NCI-H2227 treated with DMSO at 0.1 percent for 48 hours (cell line): ENCODE measurements around the gene APLF.
"Not testable (repeated sequence)": the region's sequence is repeated elsewhere in the genome, so short reads cannot be mapped to it uniquely, and the experiment has no call there.

ENCODE experiments used
- DNase-seq: peaks from one replicate; lab custom pipeline; 2025; lab: John Stamatoyannopoulos, UW

The APLF gene

DNA sequence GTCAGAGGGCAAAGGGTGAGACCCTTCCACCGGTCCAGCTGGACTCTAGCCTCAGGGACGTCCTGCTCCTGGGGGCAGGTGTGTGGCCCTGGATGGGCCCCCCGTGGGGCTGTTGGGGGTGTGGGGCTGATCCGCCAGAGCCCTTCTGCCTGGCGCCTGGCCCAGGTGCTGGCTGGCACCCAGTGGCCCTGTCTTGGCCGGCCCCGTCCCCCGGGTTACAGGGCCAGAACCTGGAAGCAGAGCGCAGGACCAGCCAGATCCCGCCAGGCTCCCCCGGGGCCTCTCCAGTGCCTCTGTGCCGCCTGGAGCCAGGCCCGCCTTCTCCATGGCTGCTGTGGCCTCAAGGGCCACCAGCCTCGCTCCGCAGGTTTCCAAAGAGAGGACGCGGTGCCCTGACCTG lies 62.3 kb downstream of the APLF start:
- DNase-seq: not testable (repeated sequence)

DNA sequence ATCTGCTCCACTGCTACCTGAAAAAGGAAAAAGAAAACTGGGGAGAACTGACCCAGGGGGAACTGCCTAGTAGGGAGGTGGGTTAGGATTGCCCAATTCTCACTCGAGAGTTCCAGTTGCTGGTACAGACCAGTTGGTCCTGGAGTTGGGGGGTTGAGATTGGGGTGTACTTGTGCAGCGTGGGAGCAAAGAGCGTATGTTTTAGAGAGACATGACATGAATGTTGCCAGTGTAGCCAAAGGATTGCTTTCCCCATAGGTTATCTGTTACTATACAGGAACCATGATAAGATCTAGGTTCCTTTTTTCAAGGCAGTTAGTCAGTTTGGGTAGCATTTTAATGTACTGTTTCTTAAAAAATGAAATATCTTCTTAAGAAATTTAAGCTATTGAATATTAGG lies 68.6 kb downstream of the APLF start:
- DNase-seq: no peak

DNA sequence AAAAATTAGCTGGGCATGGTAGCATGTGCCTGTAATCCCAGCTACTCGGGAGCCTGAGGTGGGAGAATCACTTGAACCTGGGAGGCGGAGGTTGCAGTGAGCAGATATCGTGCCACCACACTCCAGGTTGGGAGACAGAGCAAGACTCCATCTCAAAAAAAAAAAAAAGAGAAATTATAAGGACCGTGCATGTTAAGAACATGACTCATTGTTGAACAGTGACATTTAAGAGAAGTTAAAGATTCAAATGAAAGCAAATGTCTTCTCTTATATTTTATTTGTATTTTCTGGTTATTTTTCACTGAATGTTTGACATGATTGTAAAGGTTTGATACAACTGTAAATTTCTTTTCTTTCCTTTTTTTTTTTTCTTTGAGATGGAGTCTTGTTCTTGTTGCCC lies 69.6 kb downstream of the APLF start:
- no peak for DNase-seq

DNA sequence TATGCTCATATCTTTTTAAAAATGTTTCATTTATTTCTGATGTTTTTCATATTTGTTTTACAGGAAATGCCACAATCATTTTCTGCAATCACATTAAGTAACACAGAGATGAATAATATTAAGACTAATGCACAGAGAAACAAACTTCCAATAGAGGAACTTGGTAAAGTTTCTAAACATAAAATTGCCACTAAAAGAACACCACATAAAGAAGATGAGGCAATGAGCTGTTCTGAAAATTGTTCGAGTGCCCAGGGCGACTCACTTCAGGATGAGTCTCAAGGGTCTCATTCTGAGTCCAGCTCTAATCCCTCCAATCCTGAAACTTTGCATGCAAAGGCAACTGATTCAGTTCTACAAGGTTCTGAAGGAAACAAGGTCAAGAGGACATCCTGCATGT lies 70.4 kb downstream of the APLF start:
- no peak for DNase-seq

DNA sequence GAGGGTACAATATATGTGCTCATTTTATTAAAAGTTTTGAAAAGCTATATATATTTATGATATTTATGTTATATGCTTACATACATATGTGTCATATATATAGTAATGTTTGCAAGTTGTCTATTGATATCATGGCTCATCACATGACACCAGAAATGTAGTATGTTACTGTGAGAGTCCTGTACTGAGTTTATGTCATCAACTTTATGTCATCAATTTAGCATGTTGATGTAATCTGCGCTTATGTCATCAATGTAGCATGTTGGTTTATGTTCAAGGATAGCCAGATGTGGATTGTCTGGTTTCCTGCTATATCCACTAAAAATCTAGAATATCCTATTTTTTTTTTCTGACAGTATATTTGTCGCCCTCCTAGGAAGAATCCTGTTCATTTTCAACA lies 77.4 kb downstream of the APLF start:
- no peak for DNase-seq

DNA sequence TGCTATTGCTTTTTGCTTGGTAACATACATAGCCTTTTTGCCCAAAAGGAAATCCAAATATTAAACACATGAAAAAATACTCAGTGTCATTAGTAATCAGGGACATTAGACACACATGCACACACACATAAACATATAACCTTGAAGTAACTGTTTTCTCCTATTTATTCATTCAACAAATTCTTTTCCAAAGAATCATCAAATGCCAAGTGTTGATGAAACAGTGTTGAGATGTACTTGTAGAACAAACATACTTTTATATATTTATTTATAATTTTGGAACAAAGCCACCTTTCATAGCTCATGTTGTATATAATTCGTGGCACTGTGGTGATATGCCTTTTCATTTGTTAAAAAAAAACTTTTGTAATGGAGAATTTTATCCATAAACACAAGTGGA lies 81.0 kb downstream of the APLF start:
- DNase-seq: no peak

DNA sequence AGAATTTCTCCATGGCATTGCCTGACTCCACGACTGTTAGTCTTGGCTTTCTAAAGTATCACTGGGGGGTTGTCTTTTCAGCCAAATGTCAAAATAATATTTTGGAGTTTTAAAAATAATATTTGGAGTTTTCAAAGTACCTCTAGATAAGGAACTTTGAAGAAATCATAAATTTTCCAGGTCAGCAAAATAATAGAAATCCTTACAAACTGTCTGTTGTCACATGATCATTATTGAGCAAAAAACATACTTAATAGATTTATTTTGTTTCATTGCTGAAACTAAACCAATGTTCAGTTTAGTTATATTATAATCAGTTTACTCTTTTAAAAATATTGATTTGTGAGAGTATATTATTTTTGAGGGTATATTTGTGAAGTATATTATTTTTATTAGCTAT lies 85.7 kb downstream of the APLF start:
- no peak for DNase-seq

DNA sequence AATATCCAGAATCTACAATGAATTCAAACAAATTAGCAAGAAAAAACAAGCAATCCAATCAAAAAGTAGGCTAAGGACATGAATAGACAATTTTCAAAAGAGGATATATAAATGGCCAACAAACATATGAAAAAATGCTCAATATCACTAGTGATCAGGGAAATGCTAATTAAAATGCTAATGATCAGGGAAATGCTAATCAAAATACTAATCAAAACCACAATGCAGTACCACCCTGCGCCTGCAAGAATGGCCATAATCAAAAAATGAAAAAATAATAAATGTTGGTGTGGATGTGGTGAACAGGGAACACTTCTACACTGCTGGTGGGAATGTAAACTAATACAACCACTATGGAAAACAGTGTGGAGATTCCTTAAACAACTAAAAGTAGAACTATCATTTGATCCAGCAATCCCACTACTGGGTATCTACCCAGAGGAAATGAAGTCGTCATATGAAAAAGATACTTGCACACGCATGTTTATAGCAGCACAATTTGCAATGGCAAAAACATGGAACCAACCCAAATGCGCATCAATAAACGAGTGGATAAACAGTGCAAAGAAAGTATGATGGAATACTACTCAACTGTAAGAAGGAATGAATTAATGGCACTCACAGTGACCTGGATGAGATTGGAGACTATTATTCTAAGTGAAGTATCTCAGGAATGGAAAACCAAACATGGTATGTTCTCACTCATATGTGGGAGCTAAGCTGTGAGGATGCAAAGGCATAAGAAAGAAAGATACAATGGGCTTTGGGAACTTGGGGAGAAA lies 88.2 kb downstream of the APLF start:
- DNase-seq: not testable (repeated sequence)

DNA sequence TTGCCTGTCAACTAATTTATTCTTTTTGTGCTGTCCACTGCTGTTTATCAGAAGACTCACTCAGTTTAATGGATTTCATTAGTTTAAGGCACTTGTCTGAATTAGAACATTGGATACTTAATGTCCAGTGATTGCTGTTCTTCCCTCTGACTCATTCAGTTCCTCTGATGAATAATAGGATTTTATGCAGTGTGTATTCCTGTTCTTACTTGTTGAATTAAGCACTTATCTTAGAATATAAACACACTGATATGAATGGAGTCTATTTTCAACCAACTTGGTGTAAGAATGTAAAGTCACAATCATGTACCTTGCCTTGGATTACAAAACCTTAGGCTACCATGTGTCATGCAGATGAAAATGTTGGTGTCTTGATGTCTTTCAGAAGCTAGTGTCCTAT lies 89.0 kb downstream of the APLF start:
- no peak for DNase-seq

DNA sequence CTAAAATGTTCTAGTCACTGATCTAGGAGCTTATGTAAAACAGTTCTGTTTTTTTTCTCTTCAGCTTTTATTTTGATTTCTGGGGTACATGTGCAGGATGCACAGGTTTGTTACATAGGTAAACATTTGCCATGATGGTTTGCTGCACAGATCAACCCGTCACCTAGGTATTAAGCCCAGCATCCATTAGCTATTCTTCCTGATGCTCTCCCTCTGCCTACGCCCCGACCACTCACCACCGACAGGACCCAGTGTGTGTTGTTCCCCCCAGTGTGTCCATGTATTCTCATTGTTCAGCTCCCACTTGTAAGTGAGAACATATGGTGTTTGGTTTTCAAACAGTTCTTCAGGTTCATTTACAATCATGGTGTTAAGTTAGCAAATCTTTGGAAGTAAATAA lies 91.2 kb downstream of the APLF start:
- DNase-seq: no peak

DNA sequence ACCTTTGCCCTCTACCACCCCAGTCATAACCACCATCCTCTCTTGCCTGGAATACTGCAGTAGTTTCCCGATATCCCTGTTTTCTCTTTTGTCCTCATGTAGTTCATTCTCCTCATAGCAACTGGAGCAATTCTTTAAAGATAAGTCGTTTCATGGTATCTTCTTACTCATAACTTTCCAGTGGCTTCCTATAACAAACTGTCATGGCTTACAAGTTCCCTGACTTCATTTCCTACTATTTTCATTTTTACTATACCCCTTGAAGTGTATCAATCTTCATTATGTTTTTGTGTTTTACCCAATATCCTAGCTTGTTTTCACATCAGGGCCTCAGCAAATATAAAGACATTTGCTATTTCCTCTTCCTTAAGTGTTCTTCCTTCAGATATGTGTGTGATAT lies 92.3 kb downstream of the APLF start:
- no peak for DNase-seq

DNA sequence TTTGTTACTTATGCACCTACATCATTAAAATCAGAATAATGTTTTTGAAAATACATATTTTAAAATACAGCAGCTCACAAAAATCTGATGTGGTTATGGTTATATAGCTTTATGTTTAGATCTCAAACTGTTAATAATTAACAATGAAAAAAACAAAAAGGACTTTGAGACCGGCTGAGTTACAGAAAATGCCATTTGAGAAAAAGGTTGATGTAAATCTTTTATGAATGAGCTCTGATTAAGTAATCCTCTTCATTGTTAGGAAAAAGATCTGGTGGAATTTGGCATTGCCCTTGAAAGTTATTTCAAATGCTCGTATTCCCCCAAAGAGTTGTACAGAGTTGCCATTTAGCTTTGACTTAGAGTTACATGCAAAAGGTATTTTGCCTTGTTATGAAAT lies 93.2 kb downstream of the APLF start:
- DNase-seq: no peak

DNA sequence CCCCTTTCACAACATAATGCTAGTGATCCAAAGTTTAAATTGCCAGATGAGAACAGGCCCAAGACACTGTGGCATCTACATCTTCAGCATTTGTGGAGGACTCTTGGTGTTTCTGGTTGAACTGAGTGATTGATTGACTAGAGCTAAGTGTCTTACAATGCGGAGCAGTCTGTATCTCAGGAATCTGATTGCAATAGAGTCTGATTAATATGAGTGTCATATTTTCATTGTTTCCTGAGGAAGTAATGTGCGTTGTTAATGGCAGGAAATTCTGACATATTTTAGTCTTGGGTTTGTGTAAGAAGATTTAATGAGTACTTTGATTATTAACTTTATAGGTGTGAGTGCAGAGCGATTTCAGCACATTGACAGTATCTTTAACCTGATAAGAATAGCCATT lies 94.0 kb downstream of the APLF start:
- DNase-seq: no peak

DNA sequence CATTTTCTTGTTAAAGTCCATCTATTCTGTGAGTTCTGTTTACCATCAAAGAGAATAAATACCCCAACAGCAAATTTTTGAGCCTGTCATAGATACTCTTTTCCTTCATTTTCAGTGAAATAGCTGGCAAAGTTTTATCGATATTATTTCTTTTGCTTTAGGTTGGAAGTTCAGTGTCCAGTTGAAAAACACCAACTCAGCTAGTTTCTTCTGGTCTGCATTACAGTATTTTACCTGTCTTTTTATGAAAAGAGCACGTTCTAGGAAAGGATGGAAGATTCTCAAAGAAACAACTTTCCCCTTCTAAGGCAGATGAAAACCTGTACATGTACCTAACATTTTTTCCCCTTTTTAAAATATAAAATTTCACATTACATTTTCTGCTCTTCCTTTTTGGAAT lies 95.5 kb downstream of the APLF start:
- no peak for DNase-seq

DNA sequence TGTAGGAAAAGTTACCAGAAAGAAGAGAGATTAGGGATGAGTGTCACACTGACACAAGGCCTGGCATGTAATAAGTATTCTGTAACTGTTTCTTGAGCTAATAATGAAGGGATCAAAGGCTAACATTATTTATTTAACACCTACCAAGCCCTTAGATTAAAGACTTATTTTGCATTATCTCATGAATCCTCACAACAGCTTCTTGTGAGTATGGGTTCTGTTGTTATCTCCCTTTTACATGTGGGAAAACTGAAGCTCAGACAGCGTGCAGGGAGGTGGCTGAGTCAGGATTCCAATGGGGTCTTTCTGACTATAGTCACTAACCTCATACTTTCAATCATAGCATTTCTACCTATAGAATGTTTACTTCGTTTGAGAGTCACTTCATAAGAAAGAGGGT lies 97.0 kb downstream of the APLF start:
- no peak for DNase-seq

DNA sequence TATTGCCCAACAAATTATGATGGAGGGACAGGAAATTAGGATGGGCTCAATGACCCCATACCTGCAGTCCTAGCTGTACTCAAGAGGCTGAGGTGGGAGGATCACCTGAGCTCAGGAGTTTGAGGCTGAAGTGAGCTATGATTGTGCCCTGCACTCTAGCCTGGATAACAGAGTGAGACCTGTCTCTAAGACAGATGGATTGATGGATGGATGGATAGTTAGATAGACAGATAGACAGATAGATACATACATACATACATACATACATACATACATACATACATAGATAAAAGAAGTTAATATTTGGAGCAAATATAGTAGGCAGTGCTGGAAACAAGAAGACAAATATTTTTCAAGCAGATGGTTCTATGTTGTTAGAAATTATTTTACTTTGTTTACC lies 97.9 kb downstream of the APLF start:
- DNase-seq: no peak

DNA sequence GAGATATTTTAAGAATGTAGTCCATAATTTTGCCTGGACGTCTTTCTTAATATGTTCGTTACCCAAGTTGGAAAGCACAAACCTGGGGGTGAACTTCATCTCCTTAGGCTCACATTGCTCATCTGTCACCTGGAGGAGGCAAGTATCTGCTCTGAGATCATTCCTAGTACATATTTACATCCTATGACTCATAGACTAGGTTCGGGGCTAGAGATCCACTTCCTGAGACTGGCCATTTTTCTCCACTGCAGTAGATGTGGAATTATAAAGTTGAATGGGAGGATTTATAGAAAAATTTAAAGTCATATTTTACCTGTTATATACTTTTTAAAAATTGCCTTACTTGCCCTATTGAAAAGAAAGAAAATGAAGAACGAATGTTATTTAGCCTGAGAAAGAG lies 98.5 kb downstream of the APLF start:
- DNase-seq: no peak

DNA sequence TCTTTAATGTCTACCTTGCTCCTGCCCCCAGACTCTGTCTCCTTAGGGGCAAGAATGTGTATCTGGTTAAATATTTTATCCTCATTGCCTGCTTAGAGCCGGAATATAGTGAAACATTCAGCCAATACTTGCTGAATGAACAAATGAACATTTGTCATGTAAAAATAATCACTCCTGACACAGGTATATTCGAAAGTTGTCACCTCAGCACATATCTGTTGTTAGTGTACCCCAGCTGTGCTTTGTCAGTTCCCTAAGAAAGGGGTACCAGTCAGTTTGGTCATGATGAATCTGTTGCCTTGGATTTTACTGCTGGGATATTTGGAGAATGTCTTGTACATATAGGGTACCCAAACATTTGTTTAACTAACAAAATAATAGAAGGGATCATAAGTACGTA lies 99.0 kb downstream of the APLF start:
- no peak for DNase-seq

DNA sequence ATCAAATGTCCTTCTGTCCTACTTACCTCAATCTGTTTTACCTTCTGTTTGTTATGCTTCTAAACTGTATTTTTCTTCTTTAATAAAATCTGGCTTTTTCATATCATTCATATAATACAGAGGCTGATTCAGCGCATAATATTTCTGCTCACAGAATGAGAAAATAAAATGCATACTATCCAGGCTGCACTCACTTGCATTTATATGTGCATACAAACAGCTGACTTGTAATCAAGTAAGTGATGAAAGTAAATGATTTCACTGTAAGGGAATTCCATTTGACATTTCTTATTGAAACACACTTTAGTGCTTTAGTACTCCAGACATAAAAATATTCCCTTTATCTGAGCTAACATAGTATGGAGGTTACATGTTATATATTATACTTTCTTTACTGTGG lies 100.7 kb downstream of the APLF start:
- DNase-seq: no peak

DNA sequence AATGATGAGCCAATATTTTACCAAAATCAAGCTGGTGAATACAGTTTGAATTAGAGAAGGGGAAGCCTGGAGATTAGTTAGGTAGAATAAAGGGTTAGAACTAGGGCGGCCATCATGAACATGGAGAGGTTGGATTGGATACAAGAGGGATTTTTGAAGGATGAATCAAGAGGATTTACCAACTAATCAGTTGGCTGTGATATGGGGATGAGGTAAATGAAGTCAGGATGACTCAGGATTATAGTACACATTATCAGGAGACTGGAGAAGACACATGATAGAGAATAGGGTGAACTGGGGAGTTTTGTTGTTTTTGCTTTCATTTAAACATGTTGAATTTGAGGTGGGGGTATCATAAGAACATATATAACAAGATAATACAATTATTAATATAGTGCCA lies 102.2 kb downstream of the APLF start:
- DNase-seq: no peak

DNA sequence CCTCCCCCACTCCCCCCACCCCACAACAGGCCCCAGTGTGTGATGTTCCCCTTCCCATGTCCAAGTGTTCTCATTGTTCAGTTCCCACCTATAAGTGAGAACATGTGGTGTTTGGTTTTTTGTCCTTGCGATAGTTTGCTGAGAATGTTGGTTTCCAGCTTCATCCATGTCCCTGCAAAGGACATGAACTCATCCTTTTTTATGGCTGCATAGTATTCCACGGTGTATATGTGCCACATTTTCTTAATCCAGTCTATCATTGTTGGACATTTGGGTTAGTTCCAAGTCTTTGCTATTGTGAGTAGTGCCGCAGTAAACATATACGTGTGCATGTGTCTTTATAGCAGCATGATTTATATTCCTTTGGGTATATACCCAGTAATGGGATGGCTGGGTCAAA lies 103.0 kb downstream of the APLF start:
- DNase-seq: not testable (repeated sequence)

DNA sequence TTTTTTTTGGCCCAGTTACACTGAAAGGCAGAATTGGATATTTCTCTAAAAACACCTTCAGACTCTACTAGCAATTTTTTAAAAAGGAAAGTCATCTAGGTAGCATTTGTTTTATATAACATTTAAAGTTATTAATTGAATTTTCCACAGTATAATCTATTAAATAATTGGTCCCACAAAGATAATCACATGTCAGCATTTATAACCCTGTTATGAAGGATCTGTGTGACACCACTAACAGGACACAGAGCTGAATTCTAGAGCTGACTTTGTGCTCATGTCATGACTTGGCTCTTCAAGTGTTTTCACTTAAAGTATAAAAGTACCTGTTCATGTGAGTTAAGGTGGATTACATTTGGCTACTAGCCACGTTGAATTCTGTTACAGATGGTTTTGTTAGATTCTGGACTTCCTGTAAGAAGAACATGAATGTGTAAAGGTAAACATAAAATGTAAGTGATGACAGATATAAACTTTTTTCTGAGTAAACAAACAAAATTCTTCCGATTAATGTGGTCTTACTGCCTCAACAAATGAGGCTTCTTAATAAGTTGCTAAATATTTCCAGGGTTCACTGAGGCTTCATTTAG lies 106.9 kb downstream of the APLF start:
- no peak for DNase-seq

DNA sequence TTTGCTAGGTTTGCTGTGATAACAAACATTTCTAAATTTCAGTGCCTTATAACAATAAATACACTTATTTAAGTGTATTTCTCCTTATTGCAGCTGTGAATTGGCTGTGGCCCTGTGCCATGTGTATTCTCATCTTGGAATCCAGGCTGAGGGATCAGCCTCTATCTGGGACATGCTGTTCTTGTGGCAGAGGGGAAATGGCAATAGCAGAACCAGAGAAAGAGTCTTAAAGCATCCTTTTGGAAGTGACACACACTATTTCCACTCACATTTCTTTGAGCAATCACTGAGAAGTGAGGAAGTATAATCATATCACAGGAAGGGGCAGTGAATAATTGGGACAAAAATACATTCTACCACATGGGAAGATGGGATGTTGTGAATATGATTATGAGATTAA lies 109.8 kb downstream of the APLF start:
- no peak for DNase-seq

DNA sequence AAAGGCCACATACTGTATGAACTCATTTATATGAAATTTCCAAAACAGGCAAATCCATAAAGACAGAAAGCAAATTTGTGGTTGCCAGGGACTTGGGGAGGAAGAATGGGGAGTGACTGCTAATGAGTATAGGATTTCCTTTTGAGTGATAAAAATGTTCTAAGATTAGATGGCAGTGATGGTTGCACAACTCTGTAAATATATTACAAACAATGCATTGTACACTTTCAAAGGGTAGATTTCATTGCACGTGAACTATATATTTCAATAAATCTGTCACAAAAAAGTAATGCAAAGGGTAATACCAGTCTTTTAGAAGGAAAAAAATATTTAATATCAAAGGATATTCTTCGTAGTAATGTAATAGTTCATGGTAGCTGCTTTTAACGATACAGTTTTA lies 112.3 kb downstream of the APLF start:
- DNase-seq: no peak
